Activated CD4-positive, alpha-beta T cell treated with anti-CD3 and anti-CD28 coated beads for 24 hours (primary cell): Measurements from ENCODE around the gene C14orf132.

Experiments used
- DNase-seq, 2 donors: peaks; one replicate each; pipeline ENCODE4 v3.0.0-alpha.2; 2020; ENCODE audit warnings: low read depth in 2 of 2

Gene C14orf132

DNA sequence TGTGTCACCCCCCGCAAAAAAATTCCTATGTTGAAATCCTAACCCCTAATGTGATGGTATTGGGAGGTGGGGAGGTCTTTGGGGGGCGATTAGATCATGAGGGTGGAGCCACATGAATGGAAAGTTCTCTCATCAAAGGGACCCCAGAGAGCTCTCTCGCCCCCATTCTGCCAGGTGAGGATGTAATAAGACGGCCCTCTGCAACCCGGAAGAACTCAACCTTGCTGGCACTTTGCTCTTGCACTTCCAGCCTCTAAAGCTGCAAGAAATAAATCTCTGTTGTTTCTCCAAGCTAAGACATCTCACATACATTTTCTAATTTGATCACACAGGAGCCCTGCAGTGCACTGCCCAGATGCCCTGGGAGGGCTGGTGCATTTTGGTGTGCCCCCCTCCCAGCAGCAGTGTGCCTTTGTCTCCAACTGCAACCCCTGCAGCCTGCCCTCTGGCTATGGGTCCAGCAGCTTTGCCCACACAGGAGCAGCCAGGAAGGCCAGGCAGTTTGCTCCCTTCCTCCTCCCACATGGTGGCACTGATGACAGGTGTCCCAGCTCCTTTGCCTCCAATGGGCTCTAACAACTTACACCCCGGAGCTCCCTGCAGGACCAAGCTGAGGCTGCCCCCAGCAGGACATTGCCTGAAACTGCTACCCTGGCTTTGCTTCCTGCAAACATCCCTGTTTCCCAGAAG lies 59.3 kb downstream of the C14orf132 start:
- DNase-seq: no peak

DNA sequence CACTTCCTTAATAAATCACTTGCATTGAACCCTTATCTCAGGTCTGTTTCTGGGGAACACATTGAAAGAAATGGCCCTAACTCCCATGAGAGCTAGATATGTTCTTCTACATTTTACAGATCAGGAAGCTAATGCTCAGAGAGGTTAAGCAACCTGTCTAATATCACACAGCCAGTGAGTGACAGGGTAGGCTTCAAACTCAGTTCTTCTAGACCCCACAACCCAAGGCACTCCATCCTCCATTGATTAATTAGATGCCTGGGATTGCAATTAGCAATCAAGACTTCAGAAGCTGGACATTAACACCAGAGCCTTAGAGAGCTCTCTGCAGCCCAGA lies 59.8 kb downstream of the C14orf132 start:
- DNase-seq: no peak

DNA sequence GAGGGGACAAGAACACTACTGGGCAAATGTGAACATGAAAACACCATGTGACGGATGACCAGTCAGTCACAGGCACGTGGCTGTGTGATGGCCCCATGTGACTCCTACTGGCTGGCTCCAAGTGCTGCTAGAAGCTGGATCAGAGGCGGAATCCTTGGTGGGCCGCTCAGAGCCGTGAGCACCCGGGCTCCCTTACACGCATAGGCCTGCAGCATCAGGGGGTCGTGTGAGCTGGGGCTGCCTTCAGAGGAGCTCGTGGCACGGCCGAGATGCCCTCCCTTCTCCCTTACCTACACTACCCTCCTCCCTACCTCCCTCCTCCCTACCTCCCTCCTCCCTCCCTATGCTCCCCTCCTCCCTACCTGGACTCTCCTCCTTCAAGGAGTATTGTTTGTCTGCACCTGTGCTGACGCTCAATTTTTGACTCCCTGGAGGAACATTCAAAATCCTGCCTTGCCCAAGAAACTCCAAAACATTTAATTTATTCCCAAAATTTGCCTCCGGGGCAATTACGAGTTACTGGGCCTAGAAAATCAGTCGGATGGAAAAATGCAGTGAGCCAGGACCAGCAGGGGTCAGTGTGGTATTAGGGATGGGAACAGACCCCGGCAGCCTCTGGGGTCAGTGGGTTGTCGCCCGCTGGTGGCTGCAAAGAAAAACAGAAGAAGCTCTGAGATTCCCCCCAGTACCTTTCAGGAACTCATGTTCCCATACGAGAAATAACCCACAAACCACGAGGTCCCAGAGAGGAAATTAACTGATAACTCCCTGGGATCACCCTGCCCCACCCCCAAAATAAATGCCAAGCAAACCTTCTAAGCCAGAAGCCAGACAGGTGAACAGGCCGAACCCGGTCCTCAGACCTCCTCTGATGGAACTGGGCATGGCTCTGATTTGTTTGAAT lies 61.3 kb downstream of the C14orf132 start:
- DNase-seq: peak; percentile 39 to 59

DNA sequence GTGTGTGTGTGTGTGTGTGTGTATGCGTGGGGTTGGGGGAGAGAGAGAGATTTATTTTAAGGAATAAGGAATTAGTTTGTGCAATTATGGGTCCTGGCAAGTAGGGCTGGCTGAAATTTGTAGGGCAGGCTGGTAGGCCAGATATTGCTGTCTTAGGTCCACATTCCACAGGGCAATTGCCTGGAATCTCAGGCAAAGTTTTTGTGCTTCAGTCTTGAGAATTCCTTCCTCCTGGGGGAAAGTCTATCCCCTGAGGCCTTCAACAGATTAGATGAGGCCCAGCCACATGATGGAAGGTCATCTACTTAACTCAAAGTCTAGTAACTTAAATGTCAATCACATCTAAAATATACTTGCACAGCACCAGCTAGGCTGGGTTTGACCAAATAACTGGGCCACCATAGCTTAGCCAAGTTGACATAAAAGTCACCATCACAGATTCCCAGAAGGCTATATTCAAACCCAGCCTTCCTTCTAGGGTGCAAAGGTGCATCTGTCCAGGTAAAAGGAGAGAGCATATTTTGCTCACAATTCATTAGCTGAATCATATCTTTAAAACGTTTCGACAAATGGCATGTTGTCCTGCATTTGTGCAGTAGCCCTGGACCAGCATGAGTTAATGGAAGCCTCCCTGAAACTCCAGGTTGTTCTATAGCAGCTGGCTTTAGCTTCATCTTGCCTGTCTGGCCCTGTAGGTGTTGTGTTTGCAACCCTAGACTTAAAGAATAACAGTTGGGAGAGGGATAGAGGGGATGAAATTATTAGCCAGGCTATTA lies 63.1 kb downstream of the C14orf132 start:
- DNase-seq: no peak

DNA sequence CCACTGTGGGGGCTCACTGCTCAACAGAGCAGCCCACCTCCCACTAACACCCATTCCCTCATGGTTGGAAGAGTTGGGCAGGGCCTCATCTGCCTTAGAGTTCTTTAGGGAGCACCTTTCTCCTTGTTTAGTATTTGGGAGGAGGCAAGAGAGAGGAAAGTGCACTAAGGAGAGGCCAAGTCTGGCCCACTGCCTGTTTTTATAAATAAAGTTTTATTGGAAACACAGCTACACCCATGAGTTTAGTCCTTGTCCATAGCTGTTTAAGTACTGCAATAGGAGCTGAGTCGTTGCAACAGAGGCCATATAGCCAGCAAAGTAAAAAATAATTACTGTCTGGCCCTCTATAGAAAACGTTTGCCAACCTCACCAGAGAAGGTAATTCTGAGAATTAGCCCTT lies 63.9 kb downstream of the C14orf132 start:
- no peak for DNase-seq

DNA sequence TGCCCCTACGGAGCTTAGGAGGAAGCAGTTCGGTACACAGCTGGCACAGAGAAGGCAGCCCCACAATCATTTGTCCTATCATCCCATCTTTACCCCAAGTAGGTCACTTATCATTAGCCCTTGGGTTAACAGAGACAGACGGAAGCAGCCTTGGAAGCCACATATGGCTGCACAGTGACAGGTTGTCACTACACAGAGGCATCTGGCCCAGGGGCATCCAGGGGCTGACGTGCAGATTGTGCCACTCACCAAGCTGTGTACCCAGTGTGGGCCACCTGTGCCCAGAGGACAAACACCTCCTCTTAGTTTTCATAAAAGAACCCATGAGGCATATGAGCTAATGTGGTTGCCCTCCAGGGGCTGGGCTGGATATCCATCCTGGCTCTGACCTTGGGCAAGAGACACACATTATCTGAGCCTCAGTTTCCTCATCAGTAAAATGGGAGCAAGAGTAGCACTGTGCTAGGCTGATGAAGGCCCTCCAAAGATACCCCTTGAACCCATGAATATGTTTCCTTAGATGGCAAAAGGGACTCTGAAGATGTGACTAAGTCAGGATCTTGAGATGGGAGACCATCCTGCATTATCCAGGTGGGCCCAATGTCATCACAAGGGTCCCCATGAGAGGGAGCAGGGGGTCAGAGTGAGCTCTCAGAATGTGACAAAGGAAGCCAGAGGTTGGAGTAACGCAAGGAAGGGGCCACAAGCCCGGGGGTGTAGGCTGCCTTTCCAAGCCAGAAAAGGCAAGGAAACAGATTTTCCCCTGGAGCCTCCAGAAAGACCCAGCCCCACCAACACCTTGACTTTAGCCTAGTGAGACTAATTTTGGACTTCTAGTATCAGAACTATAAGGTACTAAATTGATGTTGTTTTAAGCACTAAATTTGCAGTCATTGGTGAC lies 64.6 kb downstream of the C14orf132 start:
- DNase-seq: no peak

DNA sequence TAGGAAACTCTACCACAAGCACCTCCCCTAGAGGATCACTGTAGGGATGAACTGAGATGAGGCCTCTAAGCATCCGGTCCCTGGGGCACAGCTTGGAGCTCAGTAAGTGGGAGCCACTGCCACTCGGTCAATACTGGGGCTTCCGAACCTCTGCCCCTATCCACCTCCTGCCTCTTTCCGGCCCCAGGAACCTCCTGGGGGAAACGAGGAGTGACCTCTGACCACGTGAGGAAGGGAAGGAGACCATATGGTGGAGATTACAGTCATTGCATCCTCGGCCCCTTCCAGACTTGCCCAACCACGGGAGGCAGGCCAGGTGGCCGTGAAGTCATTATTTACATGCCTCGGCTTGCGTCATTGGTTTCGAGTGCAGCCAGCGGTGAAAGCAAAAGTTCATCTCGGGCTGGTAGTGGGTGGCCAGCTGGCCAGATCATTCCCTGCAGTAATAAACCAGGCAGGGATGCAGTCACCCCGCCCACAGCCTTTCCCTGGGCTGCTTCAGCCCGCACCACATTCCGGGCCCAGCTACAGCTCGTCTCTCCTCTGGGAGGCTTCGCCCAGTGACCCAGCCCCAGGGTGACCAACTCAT lies 65.4 kb downstream of the C14orf132 start:
- no peak for DNase-seq

DNA sequence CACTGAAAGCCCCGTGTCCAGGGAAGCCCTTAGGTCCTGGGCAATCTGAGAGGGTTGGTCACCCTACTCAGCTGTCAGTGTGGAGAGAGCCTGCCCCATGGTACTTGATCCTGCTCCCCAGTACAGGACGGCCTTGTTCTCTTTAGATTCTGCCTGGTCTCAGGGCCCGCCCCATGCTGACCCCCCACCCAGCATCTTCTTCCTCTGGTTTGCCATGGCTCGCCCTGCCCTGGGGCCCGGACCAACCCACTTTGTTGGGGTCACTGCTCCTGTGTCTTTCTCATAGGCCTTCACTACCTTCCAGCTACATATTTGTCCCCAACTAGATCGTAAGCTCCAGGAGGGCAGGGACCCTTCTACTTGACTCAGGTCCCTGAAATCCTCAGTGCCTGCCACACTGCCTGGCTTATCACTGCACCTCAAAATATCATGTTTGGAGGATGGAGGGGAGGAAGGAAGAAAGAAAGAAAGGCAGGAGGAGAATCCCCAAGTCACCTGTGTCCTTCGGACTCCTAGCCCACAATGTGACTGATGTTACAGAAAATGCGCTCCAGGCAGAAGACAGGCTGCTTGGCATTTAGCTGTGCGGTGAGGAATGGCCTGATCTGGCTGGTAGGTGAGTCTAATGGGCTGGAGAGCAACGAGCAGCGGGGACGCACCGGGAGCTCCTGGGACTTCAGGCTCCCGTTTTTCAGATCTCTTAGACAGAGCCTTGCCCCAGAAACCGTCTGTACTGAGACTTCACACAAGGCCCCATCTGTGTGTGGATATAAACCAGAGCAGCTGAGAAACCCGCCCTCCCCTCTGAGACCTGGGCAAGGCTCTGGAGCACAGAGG lies 66.1 kb downstream of the C14orf132 start:
- no peak for DNase-seq

DNA sequence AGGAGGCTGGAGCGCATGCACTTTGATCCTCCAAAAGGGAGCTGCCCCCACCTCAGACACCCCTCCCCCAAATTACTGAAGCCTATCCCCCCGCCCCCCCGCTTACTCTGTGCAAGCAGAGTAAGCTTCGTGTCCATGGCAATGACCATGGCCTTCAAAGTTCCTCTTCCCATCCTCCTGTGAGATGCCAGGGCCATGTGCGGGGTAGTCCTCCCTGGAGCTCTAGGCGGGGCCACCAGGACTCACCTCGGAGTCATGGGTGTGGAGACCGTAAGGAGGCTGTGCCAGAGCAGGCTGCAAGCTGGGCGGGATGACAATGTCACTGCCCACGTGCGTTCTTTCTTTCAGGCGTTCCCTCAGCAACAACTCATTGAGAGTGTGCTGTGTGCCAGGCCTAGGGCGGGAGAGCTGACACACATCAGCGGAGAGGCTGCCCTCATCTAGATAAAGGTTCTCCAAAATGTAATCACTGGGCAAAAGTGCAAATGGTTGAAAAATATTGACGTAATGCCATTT lies 66.8 kb downstream of the C14orf132 start:
- DNase-seq: no peak

DNA sequence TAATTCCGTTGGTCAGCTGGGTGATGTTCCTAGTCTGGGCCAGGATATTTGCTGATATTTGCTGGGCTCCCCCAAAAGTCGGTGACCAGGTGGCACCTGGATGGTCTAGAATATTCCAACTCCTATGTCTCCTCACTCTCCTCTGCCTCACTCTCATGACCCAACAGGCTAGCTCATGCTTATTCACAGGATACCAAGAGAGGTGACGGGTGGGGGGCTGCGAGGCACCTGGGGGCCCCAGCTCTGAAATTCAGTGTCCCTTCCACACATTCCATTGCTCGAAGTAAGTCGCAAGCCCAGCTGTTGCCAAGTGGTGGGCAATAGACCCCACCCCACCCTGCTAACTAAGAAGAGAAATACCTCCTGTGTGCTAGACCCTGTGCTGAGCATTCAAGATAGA lies 67.7 kb downstream of the C14orf132 start:
- no peak for DNase-seq

DNA sequence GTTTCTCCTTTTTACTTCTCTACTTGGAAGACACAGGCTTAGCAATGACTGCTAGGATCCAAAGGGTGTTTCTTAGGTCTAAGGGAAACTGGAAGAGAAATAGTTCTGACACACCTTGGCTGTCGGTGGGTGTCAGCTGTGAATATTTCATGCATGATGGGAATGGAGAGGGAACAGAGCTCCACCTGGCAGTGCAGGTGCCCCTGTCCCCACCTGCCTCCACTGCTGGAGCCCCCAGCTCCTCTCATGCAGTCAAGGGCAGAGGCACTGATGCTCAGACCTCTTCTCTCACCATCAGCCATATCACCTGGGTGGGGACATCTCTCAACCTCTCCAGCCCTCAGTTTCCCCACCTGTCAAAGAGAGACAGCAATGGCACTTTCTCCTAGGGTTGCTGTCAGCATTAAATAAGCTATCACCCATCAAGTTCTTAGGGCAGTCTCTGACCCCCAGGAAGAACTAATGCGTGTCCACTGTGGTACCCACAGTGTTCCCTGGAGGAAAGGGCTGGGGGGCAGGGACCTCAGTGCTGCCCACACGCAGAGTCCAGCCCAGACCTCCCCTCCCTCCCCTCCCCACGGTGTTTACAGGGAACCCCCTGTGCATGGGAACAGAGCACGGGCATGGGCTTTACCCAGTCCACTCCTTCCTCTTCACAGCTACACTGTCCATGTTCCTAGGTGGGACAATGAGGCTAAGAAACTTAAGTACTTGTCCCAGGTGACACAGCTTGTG lies 69.1 kb downstream of the C14orf132 start:
- DNase-seq: no peak

DNA sequence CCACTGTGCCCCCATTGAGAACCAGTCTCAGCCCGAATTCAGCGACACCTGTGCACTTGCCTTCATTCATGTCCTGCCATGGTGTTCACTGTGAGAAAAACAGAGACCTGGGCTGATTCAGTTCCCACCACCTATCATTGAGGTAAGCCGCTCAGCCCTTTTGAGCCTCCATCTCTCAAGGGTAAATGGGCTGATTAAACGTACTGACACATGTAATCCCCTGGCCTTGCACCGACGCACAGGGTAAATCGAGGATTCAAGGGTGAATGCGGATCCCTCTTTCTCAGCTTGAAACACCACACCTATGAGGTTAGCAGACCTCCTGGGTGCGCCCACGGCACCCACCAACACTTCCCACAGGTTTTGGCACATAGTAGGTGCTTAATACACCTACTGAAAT lies 69.7 kb downstream of the C14orf132 start:
- DNase-seq: no peak

DNA sequence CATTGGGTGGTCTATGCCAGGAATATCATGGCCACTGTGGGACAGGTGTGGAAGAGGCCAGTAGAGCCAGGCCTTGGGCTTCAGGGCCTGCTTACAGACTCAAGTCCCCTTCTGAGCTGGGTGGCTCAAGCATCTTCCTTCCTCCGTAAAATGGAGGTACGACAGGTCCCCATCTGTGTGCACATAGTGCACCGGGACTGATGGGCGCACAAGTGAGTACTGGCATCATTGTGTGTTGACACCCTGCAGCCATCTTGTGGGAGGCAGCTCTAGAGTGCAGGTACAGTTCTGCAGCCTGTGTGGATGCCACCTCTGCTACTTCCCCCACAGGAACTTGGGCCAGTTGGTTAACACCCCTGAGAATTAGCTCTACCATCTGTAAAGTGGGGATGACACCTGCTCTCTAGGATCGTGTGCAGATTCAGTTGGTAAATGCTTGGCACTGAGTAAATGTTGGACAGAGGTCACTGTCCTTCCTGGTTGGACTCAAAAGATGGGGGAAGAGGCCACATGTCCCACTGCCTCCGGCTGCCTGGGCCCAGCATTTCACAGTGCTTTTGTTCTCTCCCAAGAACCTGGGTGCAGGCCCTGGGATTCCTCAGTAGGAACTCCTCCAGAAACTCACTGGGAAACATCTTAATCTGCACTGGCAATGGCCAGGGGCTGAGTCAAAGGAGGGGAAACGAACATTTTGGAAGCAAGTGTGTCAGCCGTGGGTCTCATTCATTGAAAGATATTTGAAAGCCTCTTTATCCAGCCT lies 70.6 kb downstream of the C14orf132 start:
- DNase-seq: no peak

DNA sequence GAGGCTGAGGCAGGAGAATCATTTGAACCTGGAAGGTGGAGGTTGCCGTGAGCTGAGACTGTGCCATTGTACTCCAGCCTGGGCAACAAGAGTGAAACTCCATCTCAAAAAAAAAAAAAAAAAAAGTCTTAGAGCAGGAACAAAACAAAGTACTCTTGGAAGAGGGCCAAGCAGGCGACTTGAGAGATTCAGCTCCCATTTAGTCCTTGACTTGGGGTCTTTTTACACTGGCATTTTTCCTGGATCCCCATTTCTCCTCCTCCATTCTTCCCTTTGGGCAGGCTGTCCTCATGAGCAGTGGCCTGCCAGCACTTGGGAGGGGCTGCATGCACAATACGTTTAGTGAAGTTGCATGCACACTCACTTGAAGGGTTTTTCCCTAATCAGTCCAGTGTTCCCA lies 72.9 kb downstream of the C14orf132 start:
- DNase-seq: no peak

DNA sequence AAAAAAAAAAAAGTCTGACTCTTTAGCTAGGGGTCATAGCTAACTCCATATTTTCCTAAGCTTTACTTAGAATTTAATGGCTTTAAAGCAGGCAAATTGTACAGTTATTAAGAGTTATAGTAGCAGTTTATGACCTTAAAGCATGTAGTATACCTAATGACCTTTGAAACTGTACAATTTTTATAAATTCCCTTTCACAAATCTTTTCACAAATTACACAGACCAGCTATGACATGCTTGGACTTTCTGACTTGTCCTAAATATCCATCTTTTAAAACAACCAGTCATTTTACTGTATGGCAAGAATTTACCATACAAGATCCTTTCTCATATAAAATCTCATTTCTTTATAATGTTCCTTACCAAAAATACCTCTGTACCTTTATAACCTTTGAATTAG lies 74.8 kb downstream of the C14orf132 start:
- DNase-seq: no peak

DNA sequence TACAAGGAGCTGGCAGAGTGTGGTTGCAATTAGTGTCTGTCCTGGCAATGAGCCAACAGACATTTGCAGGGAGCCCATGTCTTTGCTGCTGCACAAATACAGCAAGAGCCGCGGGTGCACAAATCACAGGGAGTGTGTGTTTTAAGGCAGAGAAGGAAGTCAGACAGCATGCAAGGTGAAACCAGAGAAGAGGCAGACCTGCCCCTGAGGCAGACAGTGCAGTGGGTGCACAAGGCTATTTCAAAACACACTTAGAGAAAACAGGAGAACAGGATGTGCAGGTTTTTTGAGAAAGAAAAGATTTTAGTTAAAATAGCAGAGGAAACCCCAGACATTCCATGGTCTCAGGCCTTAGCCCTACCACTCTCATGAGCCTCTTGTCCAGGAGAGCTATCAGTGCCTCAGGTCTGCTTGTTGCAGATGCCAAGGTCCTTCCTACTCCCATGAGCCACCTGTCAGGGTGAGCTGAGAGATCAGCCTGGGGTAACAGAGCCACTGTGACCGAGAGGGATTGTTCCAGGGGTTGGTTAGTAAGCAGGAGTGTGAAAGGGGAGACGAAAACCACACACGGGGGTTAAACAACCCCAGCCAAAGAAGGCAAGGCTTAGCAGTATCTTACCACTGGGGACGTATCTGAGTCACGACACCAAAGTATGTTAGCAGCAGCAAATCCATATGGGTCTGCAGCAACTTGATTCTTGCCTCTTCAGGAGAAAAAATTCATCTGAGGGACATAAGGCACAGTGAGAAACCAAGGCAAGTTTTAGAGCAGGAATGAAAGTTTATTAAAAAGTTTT lies 78.1 kb downstream of the C14orf132 start:
- no peak for DNase-seq

DNA sequence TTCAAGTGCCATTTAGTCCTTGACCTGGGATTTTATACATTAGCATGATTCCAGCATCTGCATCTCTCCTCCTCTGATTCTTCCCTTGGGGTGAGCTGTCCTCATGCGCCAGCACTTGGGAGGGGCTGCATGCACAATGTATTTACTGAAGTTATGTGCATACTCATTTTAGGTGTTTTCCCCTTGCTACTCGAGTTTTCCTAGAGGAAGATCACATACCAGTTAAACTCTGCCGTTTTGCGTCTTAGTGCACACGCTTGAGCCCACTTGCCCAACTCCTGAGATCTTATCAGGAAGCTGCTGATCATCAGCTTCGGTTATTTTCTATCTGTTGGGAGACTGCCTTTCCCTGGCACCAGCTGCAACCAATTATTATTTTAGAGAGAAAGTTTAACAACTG lies 78.8 kb downstream of the C14orf132 start:
- DNase-seq: no peak

DNA sequence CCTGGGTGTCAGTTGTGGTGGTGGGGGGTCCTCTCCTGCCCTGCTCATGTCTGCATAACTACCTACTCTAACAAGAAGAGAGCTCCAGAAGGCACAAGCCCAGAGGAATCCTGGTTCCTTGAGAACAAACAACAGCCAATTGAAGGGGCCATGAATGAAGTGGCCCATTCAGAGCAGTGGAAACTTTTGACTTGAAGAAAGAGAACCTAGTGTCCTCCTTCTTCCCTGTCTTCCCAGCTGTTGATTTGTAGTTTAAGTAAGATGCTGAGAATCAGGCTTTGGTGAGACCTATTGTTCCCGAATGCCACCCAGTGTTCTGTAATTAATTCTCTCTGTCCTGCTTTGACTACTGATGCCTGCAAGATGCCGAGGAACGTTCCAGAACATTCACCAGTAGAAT lies 79.2 kb downstream of the C14orf132 start:
- no peak for DNase-seq
